UCSD-AML1 (cell line): ENCODE measurements around the gene GPRASP3.

Experiments used
- DNase-seq: peaks from one replicate; lab custom pipeline; 2025; ENCODE audit not compliant: unreplicated experiment; lab: John Stamatoyannopoulos, UW

Gene GPRASP3

GRCh38 chrX:102745857-102746584, 25.5 kb downstream of the GPRASP3 start:
- DNase-seq, result no peak

DNA sequence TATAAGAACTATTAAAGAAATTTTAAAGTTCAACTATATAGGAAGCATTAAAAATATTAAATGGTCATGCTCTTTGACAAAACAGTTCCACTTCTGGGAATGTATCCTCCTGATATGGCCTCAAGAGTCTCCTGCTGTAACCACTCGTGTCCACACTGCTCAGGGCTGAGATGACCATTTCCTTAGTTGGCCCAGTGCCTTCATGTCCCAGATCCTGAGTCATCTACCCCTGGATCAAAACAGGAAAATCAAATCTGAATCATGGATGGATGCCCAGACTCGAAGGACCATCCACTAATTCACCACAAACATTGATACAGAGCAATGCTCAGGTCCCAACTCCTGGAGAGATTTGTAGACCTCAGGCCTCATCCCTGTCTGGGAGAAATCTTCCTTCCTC, 44.7 kb downstream of the GPRASP3 start:
- DNase-seq, result no peak

GRCh38 chrX:102765809-102766208, 45.3 kb downstream of the GPRASP3 start:
- no peak for DNase-seq

GRCh38 chrX:102767287-102767686, 46.7 kb downstream of the GPRASP3 start:
- no peak for DNase-seq

GRCh38 chrX:102768987-102769761, 48.6 kb downstream of the GPRASP3 start:
- DNase-seq, result peak; percentile 51
